NCI-H146 (cell line): Measurements from ENCODE around the gene COG1.

Experiments used
- DNase-seq: peaks from one replicate; lab custom pipeline; 2025; lab: John Stamatoyannopoulos, UW

COG1 gene

GRCh38 chr17:73198930-73199260 lies 6.0 kb downstream of the COG1 start:
- no peak for DNase-seq

- no peak for DNase-seq
Observed at GRCh38 chr17:73199751-73200317, 7.0 kb downstream of the COG1 start.

GRCh38 chr17:73200476-73200875 lies 7.6 kb downstream of the COG1 start:
- no peak for DNase-seq

GRCh38 chr17:73201215-73202069 lies 8.6 kb downstream of the COG1 start:
- DNase-seq, result no peak

- DNase-seq, result no peak
Observed at GRCh38 chr17:73203135-73203787, 10.4 kb downstream of the COG1 start.

GRCh38 chr17:73203788-73204479 lies 11.1 kb downstream of the COG1 start:
- DNase-seq, result no peak

- DNase-seq, result peak; percentile 94
Observed at GRCh38 chr17:73205459-73205961, 12.7 kb downstream of the COG1 start.

GRCh38 chr17:73208139-73208827 lies 15.4 kb downstream of the COG1 start:
- no peak for DNase-seq

GRCh38 chr17:73209436-73209835 lies 16.6 kb downstream of the COG1 start:
- no peak for DNase-seq

GRCh38 chr17:73210002-73210678 lies 17.3 kb downstream of the COG1 start:
- DNase-seq, result no peak

GRCh38 chr17:73211745-73212144 lies 18.9 kb downstream of the COG1 start:
- DNase-seq, result no peak

GRCh38 chr17:73214008-73214407 lies 21.2 kb downstream of the COG1 start:
- DNase-seq, result no peak

GRCh38 chr17:73214851-73215250 lies 22.0 kb downstream of the COG1 start:
- DNase-seq, result no peak

- DNase-seq, result no peak
Observed at GRCh38 chr17:73215447-73215846, 22.6 kb downstream of the COG1 start.

GRCh38 chr17:73223626-73224230 lies 30.9 kb downstream of the COG1 start:
- DNase-seq, result no peak

GRCh38 chr17:73224237-73224636 lies 31.4 kb downstream of the COG1 start:
- no peak for DNase-seq

- no peak for DNase-seq
Observed at GRCh38 chr17:73224663-73225305, 31.9 kb downstream of the COG1 start.

- no peak for DNase-seq
Observed at GRCh38 chr17:73226556-73227172, 33.8 kb downstream of the COG1 start.

- DNase-seq, result no peak
Observed at GRCh38 chr17:73227379-73227778, 34.5 kb downstream of the COG1 start.

GRCh38 chr17:73227944-73228343 lies 35.1 kb downstream of the COG1 start:
- DNase-seq, result no peak
